ENCODE results near the gene HSF4. TPM values are rescaled to one million over a fixed set of nuclear protein-coding genes. Genes with fewer than 3 reads are reported as not detected.

Gene HSF4
- polyA plus RNA-seq, 4 donors = 4.6 to 15.1 (median 7.6) TPM

DNA sequence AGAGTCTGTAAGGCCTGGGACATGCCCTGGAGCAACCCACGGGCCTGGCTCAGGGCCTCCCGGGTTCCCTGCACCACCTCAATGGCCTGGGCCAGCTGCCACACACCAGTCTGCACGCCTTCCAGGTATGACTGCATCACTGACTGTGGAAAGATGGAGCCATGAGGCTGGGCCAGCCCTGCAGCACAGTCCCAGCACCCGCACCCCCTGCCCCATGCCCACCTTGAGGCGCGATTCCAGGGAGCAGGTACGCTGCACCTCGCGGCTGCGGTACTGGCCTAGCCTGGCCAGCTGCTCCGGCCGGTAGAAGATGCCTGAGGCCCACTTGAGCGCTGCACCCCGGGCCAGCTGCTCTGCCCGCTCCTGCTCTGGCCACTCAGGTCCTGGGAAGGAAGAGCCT lies 24.3 kb downstream of the HSF4 start:
- Histone ChIP-seq H3K27ac (ENCODE audit: low read depth in 1 of 3, low read length in 2 of 3) (no peak overlapping the region), H3K9me3 (ENCODE audit: control insufficient read depth in 2 of 2, insufficient read depth in 1 of 2, low read depth in 1 of 2, low read length in 1 of 2) (no peaks in the 10 kb centered on the region), H3K4me3 (ENCODE audit: low read depth in 1 of 3, low read length in 3 of 3) (no peak overlapping the region), H3K4me1 (ENCODE audit: control insufficient read depth in 3 of 3, insufficient read depth in 2 of 3, low read depth in 1 of 3, low read length in 2 of 3) (peaks cover 6 to 34% (median 13%) of the 10 kb centered on the region in 3 donors), H3K27me3 (ENCODE audit: control insufficient read depth in 3 of 3, insufficient read depth in 3 of 3, low read length in 3 of 3) (peaks cover 0 to 6% (median 0%) of the 10 kb centered on the region in 3 donors), H3K36me3 (ENCODE audit: control insufficient read depth in 3 of 3, insufficient read depth in 2 of 3, low read depth in 1 of 3, low read length in 3 of 3) (peaks cover 0 to 11% (median 0%) of the 10 kb centered on the region in 3 donors)
- FAIRE-seq (no peak), DNase-seq (no peak)
- 89 to 95% (median 90%) methylated on average over 14 to 15 of the region's 15 CpGs for WGBS, 3 donors

DNA sequence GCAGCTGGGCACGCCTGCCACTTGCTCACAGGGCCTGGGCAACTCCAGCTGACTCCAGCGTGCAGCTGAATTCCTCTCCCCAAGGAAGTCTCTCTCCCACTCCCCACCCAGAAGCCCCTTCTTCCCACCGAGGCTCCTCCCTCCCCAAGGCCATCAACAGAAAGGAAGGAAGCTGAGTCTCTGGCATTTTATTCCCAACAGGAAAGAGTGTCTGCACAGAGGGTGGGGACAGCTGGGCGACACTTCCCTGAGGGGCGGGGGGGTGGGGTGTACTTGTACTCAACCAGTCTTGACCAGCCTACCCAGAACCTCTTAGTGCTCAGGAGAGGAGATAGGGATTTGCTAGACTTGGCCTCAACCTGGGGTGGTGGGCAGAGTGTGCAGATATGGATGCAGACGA lies 25.5 kb downstream of the HSF4 start, which contains the start of gene EXOC3L1:
Gene EXOC3L1 (minus strand): TSS at position 96 of the 400 bp plus-strand sequence. CDS start 460 bp downstream, outside the sequence.
- WGBS, 3 donors = 46 to 65% (median 58%) methylated on average over 6 of the region's 6 CpGs
- H3K4me1 ChIP-seq (ENCODE audit: control insufficient read depth in 3 of 3, insufficient read depth in 2 of 3, low read depth in 1 of 3, low read length in 2 of 3) = peaks cover 3 to 29% (median 13%) of the 10 kb centered on the region in 3 donors
- no peak within 1 kb of the TSS for H3K4me3 ChIP-seq (ENCODE audit: low read depth in 1 of 3, low read length in 3 of 3)
- peaks cover 0 to 24% (median 2%) of the 10 kb centered on the region in 3 donors for H3K36me3 ChIP-seq (ENCODE audit: control insufficient read depth in 3 of 3, insufficient read depth in 2 of 3, low read depth in 1 of 3, low read length in 3 of 3)
- no peaks in the 10 kb centered on the region for H3K9me3 ChIP-seq (ENCODE audit: control insufficient read depth in 2 of 2, insufficient read depth in 1 of 2, low read depth in 1 of 2, low read length in 1 of 2)
- no peak within 1 kb of the TSS for H3K27ac ChIP-seq (ENCODE audit: low read depth in 1 of 3, low read length in 2 of 3)
- no peak for DNase-seq
- no peak for FAIRE-seq
- H3K27me3 ChIP-seq (ENCODE audit: control insufficient read depth in 3 of 3, insufficient read depth in 3 of 3, low read length in 3 of 3) = no peaks in the 10 kb centered on the region

DNA sequence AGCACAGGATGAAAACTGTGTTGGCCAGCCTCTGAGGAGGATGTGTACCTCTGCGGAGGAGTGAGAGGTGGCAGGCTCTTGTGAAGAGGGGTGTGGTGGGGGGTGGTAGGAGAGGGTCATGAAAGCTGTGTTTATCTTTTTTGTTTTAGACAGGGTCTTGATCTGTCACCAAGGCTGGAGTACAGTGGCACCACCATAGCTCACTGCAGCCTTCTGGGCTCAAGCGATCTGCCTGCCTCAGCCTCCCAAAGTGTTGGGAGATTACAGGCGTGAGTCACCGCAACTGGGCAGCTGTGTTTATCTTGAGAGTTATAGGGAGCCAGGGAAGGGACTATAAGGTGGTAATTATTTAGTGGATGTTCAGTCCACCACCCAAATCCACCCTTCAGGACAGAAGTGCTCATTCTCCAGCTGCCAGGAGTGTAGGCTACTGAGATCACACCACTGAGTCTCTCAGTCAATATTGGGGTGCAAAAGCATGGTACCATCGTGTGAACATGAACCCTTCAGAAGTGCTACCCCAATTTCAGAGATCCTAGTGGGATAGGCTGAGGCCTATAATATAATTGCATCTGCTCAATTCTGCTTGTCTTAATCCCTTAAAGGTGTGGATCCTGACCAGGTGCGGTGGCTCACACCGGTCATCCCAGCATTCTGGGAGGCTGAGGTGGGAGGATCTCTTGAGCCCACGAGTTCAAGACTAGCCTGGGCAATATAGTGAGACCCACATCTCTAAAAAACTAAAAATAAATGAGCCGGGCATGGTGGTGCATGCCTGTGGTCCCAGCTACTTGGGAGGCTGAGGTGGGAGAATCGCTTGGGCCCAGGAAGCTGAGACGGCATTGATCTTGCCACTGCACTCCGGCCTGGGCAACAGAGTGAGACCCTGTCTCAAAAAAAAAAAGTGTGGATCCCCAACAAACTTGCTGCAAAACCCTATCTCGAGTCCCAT lies 26.2 kb downstream of the HSF4 start:
- 74 to 76% (median 76%) methylated on average over 13 of the region's 13 CpGs for WGBS, 3 donors
- no peak overlapping the region for H3K27ac ChIP-seq (ENCODE audit: low read depth in 1 of 3, low read length in 2 of 3)
- peaks cover 2 to 31% (median 5%) of the 10 kb centered on the region in 3 donors for H3K36me3 ChIP-seq (ENCODE audit: control insufficient read depth in 3 of 3, insufficient read depth in 2 of 3, low read depth in 1 of 3, low read length in 3 of 3)
- no peak overlapping the region for H3K4me3 ChIP-seq (ENCODE audit: low read depth in 1 of 3, low read length in 3 of 3)
- peaks cover 3 to 22% (median 11%) of the 10 kb centered on the region in 3 donors for H3K4me1 ChIP-seq (ENCODE audit: control insufficient read depth in 3 of 3, insufficient read depth in 2 of 3, low read depth in 1 of 3, low read length in 2 of 3)
- no peak for DNase-seq
- H3K9me3 ChIP-seq (ENCODE audit: control insufficient read depth in 2 of 2, insufficient read depth in 1 of 2, low read depth in 1 of 2, low read length in 1 of 2) = no peaks in the 10 kb centered on the region
- FAIRE-seq = no peak
- no peaks in the 10 kb centered on the region for H3K27me3 ChIP-seq (ENCODE audit: control insufficient read depth in 3 of 3, insufficient read depth in 3 of 3, low read length in 3 of 3)

DNA sequence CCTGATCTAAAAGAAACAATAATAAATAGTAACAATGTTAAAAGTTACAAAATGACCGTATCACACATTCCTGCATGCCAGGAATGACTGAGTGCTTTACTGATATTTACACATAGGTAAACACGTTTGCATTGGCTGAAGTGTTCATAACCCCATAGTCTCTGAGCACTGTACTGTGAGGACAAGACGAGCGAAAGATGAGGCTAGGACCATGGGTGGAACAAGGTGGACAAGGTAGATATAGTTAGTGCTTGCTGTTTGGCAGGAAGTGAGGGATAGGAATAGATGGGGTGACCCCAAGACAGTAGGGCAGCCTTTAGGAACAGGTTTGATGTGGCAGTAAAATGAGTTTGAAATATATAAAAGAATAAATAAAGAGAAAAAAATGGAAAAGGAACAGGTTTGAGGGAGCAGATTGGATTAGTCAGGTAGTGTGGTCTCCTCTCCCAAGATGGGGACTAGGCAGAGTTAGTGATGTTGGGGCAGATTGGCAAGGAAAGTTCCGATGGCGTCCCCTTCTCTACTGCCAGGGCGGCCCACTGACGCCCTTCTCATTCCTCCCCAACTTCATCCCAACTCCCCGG lies 27.0 kb downstream of the HSF4 start:
- H3K27me3 ChIP-seq (ENCODE audit: control insufficient read depth in 3 of 3, insufficient read depth in 3 of 3, low read length in 3 of 3) = no peaks in the 10 kb centered on the region
- no peak overlapping the region for H3K27ac ChIP-seq (ENCODE audit: low read depth in 1 of 3, low read length in 2 of 3)
- H3K4me1 ChIP-seq (ENCODE audit: control insufficient read depth in 3 of 3, insufficient read depth in 2 of 3, low read depth in 1 of 3, low read length in 2 of 3) = peaks cover 3 to 19% (median 11%) of the 10 kb centered on the region in 3 donors
- no peak overlapping the region for H3K4me3 ChIP-seq (ENCODE audit: low read depth in 1 of 3, low read length in 3 of 3)
- no peak for DNase-seq
- 26 to 30% (median 27%) methylated on average over 7 to 9 of the region's 9 CpGs for WGBS, 3 donors
- FAIRE-seq = no peak
- no peaks in the 10 kb centered on the region for H3K9me3 ChIP-seq (ENCODE audit: control insufficient read depth in 2 of 2, insufficient read depth in 1 of 2, low read depth in 1 of 2, low read length in 1 of 2)
- peaks cover 8 to 38% (median 8%) of the 10 kb centered on the region in 3 donors for H3K36me3 ChIP-seq (ENCODE audit: control insufficient read depth in 3 of 3, insufficient read depth in 2 of 3, low read depth in 1 of 3, low read length in 3 of 3)

DNA sequence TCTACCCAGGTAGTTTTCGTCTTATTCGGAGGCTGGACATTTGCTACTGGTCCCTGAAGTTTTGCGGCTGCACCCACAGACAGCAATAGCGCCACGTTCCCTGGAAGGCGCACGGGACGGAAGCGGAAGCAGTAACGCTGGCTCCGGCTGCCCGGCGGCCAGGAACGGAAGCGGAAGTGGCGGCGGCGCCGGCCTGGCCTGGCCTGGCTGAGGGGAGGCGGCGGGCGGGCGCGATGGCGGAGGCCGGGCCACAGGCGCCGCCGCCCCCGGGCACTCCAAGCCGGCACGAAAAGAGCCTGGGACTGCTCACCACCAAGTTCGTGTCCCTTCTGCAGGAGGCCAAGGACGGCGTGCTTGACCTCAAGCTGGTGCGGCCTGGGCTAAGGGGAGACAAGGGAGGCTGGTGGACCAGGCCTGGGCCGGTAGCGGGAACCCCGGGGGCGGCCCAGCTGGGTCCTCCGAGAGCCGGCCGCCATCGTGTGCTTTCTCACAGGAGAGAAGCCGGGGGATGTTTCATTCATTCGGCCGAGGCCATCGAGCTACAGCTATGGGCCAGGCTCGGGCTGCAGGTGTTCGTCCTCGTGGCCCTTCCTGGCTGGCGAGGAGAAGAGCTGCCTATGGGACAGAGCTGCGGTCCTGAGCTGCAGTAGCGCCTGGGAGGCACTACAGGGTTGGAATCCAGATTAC lies 27.6 kb downstream of the HSF4 start, which contains the start of gene E2F4:
Gene E2F4 (plus strand): TSS at position 161 of the 687 bp plus-strand sequence. CDS start 73 bp downstream, at position 234.
- FAIRE-seq = no peak
- WGBS, 3 donors = 0% methylated on average over 50 to 54 of the region's 54 CpGs

DNA sequence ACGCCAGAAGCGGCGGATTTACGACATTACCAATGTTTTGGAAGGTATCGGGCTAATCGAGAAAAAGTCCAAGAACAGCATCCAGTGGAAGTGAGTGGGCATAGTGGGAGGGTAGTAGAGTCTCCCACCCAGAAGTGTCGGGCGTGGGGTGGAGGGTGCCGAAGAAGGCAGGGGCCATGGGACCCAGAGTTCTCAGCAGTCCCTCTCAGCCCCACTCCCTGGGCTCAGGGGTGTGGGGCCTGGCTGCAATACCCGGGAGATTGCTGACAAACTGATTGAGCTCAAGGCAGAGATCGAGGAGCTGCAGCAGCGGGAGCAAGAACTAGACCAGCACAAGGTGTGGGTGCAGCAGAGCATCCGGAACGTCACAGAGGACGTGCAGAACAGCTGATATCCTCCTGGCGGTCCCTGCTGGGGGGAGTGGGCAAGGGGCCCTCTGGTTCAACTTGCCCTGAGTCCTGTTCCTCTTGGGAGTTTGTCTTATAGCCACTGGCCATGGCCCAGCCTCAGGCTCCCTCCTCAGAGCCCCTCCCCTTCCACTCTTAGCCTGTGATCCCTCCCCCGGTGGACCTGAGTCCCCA lies 28.3 kb downstream of the HSF4 start:
- H3K4me3 ChIP-seq (ENCODE audit: low read depth in 1 of 3, low read length in 3 of 3) = peak overlapping the region; percentile 88 to 95 (median 95)
- DNase-seq (no peak), FAIRE-seq (no peak)
- WGBS, 3 donors = 7 to 20% (median 14%) methylated on average over 15 to 17 of the region's 17 CpGs
- H3K9me3 ChIP-seq (ENCODE audit: control insufficient read depth in 2 of 2, insufficient read depth in 1 of 2, low read depth in 1 of 2, low read length in 1 of 2) = no peaks in the 10 kb centered on the region
- no peaks in the 10 kb centered on the region for H3K27me3 ChIP-seq (ENCODE audit: control insufficient read depth in 3 of 3, insufficient read depth in 3 of 3, low read length in 3 of 3)
- peaks cover 11 to 52% (median 19%) of the 10 kb centered on the region in 3 donors for H3K36me3 ChIP-seq (ENCODE audit: control insufficient read depth in 3 of 3, insufficient read depth in 2 of 3, low read depth in 1 of 3, low read length in 3 of 3)
- peaks cover 3 to 21% (median 11%) of the 10 kb centered on the region in 3 donors for H3K4me1 ChIP-seq (ENCODE audit: control insufficient read depth in 3 of 3, insufficient read depth in 2 of 3, low read depth in 1 of 3, low read length in 2 of 3)
- peak overlapping the region in 1 of 3 donors; percentile 70 for H3K27ac ChIP-seq (ENCODE audit: low read depth in 1 of 3, low read length in 2 of 3)

More for the DNA sequence above, 27.6 kb downstream of the HSF4 start, which contains the start of gene E2F4:
- peak; percentile 92 to 95 for DNase-seq
- Histone ChIP-seq H3K27ac (ENCODE audit: low read depth in 1 of 3, low read length in 2 of 3) (peak within 1 kb of the TSS in 1 of 3 donors; percentile 70), H3K4me1 (ENCODE audit: control insufficient read depth in 3 of 3, insufficient read depth in 2 of 3, low read depth in 1 of 3, low read length in 2 of 3) (peaks cover 3 to 19% (median 11%) of the 10 kb centered on the region in 3 donors), H3K9me3 (ENCODE audit: control insufficient read depth in 2 of 2, insufficient read depth in 1 of 2, low read depth in 1 of 2, low read length in 1 of 2) (no peaks in the 10 kb centered on the region), H3K4me3 (ENCODE audit: low read depth in 1 of 3, low read length in 3 of 3) (peak within 1 kb of the TSS; percentile 88 to 95 (median 95)), H3K27me3 (ENCODE audit: control insufficient read depth in 3 of 3, insufficient read depth in 3 of 3, low read length in 3 of 3) (no peaks in the 10 kb centered on the region), H3K36me3 (ENCODE audit: control insufficient read depth in 3 of 3, insufficient read depth in 2 of 3, low read depth in 1 of 3, low read length in 3 of 3) (peaks cover 8 to 45% (median 13%) of the 10 kb centered on the region in 3 donors)

DNA sequence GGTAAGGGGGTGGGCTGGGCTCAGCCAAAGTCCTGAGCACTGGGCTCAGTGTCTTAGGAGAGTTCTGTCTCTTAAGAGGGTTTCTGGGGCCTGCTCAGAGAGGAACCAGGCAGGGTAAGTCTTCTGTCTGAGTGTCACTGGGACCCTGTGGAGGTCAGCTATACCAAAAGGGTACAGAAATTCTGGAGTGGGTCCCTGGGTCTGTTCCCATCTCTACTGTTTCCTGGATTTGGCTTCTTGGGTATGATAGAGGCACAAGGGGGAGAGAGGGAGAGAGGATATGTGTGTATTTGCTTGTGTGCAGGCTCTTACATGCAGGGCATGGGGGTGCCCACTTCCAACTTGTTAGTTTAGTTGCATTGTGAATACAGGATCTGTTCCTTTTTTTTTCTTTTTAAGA lies 29.0 kb downstream of the HSF4 start:
- Histone ChIP-seq H3K4me1 (ENCODE audit: control insufficient read depth in 3 of 3, insufficient read depth in 2 of 3, low read depth in 1 of 3, low read length in 2 of 3) (peaks cover 5 to 27% (median 11%) of the 10 kb centered on the region in 3 donors), H3K4me3 (ENCODE audit: low read depth in 1 of 3, low read length in 3 of 3) (no peak overlapping the region)
- no peak for FAIRE-seq

More for the DNA sequence above, 29.0 kb downstream of the HSF4 start:
- Histone ChIP-seq H3K27me3 (ENCODE audit: control insufficient read depth in 3 of 3, insufficient read depth in 3 of 3, low read length in 3 of 3) (no peaks in the 10 kb centered on the region), H3K27ac (ENCODE audit: low read depth in 1 of 3, low read length in 2 of 3) (no peak overlapping the region), H3K9me3 (ENCODE audit: control insufficient read depth in 2 of 2, insufficient read depth in 1 of 2, low read depth in 1 of 2, low read length in 1 of 2) (no peaks in the 10 kb centered on the region), H3K36me3 (ENCODE audit: control insufficient read depth in 3 of 3, insufficient read depth in 2 of 3, low read depth in 1 of 3, low read length in 3 of 3) (peaks cover 11 to 59% (median 19%) of the 10 kb centered on the region in 3 donors)
- DNase-seq = no peak
